Right forelimb (tissue), 1 donor: ENCODE measurements around the gene FYB1.
"Not testable (repeated sequence)": the region's sequence is repeated elsewhere in the genome, so short reads cannot be mapped to it uniquely, and the experiment has no call there.

Experiments
- DNase-seq: peaks from one replicate; pipeline ENCODE4 v3.0.0-alpha.2; 2018

FYB1 gene

GRCh38 chr5:39219437-39219836, at the start of gene FYB1:
Gene FYB1 (minus strand): TSS chr5:39219563. CDS start chr5:39202960, 16,603 bp downstream.
- DNase-seq = no peak

GRCh38 chr5:39267186-39267585, 47.8 kb upstream of the FYB1 start:
- no peak for DNase-seq

- no peak for DNase-seq
Measured at GRCh38 chr5:39266442-39266841, 47.1 kb upstream of the FYB1 start.

GRCh38 chr5:39264528-39264927, 45.2 kb upstream of the FYB1 start:
- no peak for DNase-seq

GRCh38 chr5:39262981-39263380, 43.6 kb upstream of the FYB1 start:
- no peak for DNase-seq

- DNase-seq = no peak
Measured at GRCh38 chr5:39260095-39260494, 40.7 kb upstream of the FYB1 start.

GRCh38 chr5:39257554-39257953, 38.2 kb upstream of the FYB1 start:
- no peak for DNase-seq

- DNase-seq = no peak
Measured at GRCh38 chr5:39256477-39257235, 37.3 kb upstream of the FYB1 start.

- DNase-seq = no peak
Measured at GRCh38 chr5:39255406-39255805, 36.0 kb upstream of the FYB1 start.

GRCh38 chr5:39254671-39255070, 35.3 kb upstream of the FYB1 start:
- no peak for DNase-seq

- DNase-seq = no peak
Measured at GRCh38 chr5:39253196-39253595, 33.8 kb upstream of the FYB1 start.

GRCh38 chr5:39249564-39250274, 30.4 kb upstream of the FYB1 start:
- DNase-seq = no peak

GRCh38 chr5:39249069-39249468, 29.7 kb upstream of the FYB1 start:
- no peak for DNase-seq

- no peak for DNase-seq
Measured at GRCh38 chr5:39240750-39241149, 21.4 kb upstream of the FYB1 start.

- DNase-seq = no peak
Measured at GRCh38 chr5:39238366-39239105, 19.2 kb upstream of the FYB1 start.

- no peak for DNase-seq
Measured at GRCh38 chr5:39236718-39237117, 17.4 kb upstream of the FYB1 start.

- DNase-seq = no peak
Measured at GRCh38 chr5:39235648-39236047, 16.3 kb upstream of the FYB1 start.

GRCh38 chr5:39234494-39234893, 15.1 kb upstream of the FYB1 start:
- not testable (repeated sequence) for DNase-seq

GRCh38 chr5:39233783-39234182, 14.4 kb upstream of the FYB1 start:
- no peak for DNase-seq

GRCh38 chr5:39231705-39232525, 12.6 kb upstream of the FYB1 start:
- DNase-seq = no peak

- DNase-seq = no peak
Measured at GRCh38 chr5:39228596-39228995, 9.2 kb upstream of the FYB1 start.

GRCh38 chr5:39226558-39226957, 7.2 kb upstream of the FYB1 start:
- DNase-seq = no peak

GRCh38 chr5:39226100-39226451, 6.7 kb upstream of the FYB1 start:
- DNase-seq = no peak
